DND-41 (cell line): ENCODE results near the gene MAP3K12.

ENCODE experiments used
- ATAC-seq: fragments of 200-7000 bp; cut with Tn5 transposase; 3 replicates; pipeline ENCODE4 v1.9.1; 2021; ENCODE audit warnings: low read depth; ENCODE audit not compliant: insufficient read depth
- DNase-seq: peaks from one replicate; pipeline ENCODE4 v3.0.0-alpha.2; 2020
- H2AFZ ChIP-seq: 2 replicates; pipeline ENCODE4 v1.6.0; 2012; ENCODE audit warnings: low read depth, low read length
- H3K27ac ChIP-seq: 2 replicates; pipeline ENCODE4 v1.5.1; 2012; ENCODE audit warnings: low read length, inconsistent platforms
- H3K27me3 ChIP-seq: fragments of 200-600 bp; sonication (generic); 2 replicates; pipeline ENCODE4 v1.6.0; 2012; ENCODE audit warnings: low read length, mild to moderate bottlenecking, inconsistent platforms; ENCODE audit not compliant: insufficient read depth, poor library complexity
- H3K36me3 ChIP-seq: 2 replicates; pipeline ENCODE4 v1.5.1; 2012; ENCODE audit warnings: low read length, inconsistent platforms; ENCODE audit not compliant: insufficient read depth
- H3K4me1 ChIP-seq: 2 replicates; pipeline ENCODE4 v1.5.1; 2012; ENCODE audit warnings: mild to moderate bottlenecking, low read length; ENCODE audit not compliant: insufficient read depth
- H3K4me2 ChIP-seq: 2 replicates; pipeline ENCODE4 v1.6.0; 2012; ENCODE audit warnings: mild to moderate bottlenecking, moderate library complexity, low read length, inconsistent platforms; ENCODE audit not compliant: insufficient read depth
- H3K4me3 ChIP-seq, 2 experiments: fragments of 200-600 bp in 1 of 2; shearing (Covaris generic) in 1 of 2; 2 replicates each; pipeline ENCODE4 v1.5.1; 2012 to 2016; ENCODE audit warnings: inconsistent platforms in 2 of 2, low read length in 2 of 2, mild to moderate bottlenecking in 2 of 2, low read depth in 1 of 2, moderate library complexity in 1 of 2
- H3K79me2 ChIP-seq: 2 replicates; pipeline ENCODE4 v1.6.0; 2012; ENCODE audit warnings: low read length, inconsistent platforms; ENCODE audit not compliant: insufficient read depth
- H3K9ac ChIP-seq: 2 replicates; pipeline ENCODE4 v1.6.0; 2012; ENCODE audit warnings: low read depth, mild to moderate bottlenecking, inconsistent platforms, low read length, moderate library complexity
- H3K9me3 ChIP-seq: 2 replicates; pipeline ENCODE4 v1.5.1; 2012; ENCODE audit warnings: low read length, moderate library complexity, mild to moderate bottlenecking, inconsistent platforms; ENCODE audit not compliant: insufficient read depth, severe bottlenecking
- H4K20me1 ChIP-seq: 2 replicates; pipeline ENCODE4 v1.6.0; 2012; ENCODE audit warnings: low read length; ENCODE audit not compliant: insufficient read depth
- EZH2 ChIP-seq: IDR thresholded peaks from 3 replicates; pipeline ENCODE4 v1.6.1; 2012; ENCODE audit warnings: borderline replicate concordance, low read depth, mild to moderate bottlenecking, moderate library complexity, low read length, inconsistent platforms; ENCODE audit not compliant: severe bottlenecking
- TF ChIP-seq, protein P1 (sequence below): IDR thresholded peaks from 2 replicates; pipeline ENCODE4 v1.5.1; 2012; ENCODE audit warnings: borderline replicate concordance, low read length, moderate library complexity, mild to moderate bottlenecking; ENCODE audit not compliant: poor library complexity, severe bottlenecking; ENCODE audit errors: extremely low read depth

The MAP3K12 gene

DNA sequence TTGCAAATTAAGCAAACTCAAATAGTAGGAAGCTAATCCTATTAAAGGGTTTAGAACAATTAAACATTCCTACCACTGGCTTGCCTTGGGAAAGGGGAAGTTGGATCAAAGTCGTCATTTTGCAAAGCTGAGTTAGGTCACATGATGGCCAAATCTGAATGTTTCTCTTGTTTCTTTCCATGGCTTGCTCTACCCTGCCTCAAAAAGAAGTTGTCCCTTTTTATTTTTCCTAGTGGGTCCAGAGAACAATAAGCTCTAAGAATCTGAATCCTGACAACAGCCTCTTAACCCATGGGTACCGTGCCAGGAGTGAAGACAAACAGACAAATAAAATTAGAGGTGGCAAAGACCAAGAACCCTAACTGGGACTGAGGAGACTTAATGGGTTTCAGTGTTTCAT, 34.2 kb upstream of the MAP3K12 start:
- Histone ChIP-seq H3K79me2 (no peaks in the 10 kb centered on the region), H3K9me3 (no peaks in the 10 kb centered on the region), H3K4me2 (no peak overlapping the region), H3K4me3 (no peak overlapping the region), H4K20me1 (no peaks in the 10 kb centered on the region), H3K27me3 (no peaks in the 10 kb centered on the region), H3K4me1 (no peaks in the 10 kb centered on the region), H3K36me3 (peaks cover 65% of the 10 kb centered on the region), H2AFZ (no peak overlapping the region), H3K9ac (no peak overlapping the region), H3K27ac (no peak overlapping the region)
- TF ChIP-seq, protein P1, sequence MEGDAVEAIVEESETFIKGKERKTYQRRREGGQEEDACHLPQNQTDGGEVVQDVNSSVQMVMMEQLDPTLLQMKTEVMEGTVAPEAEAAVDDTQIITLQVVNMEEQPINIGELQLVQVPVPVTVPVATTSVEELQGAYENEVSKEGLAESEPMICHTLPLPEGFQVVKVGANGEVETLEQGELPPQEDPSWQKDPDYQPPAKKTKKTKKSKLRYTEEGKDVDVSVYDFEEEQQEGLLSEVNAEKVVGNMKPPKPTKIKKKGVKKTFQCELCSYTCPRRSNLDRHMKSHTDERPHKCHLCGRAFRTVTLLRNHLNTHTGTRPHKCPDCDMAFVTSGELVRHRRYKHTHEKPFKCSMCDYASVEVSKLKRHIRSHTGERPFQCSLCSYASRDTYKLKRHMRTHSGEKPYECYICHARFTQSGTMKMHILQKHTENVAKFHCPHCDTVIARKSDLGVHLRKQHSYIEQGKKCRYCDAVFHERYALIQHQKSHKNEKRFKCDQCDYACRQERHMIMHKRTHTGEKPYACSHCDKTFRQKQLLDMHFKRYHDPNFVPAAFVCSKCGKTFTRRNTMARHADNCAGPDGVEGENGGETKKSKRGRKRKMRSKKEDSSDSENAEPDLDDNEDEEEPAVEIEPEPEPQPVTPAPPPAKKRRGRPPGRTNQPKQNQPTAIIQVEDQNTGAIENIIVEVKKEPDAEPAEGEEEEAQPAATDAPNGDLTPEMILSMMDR, result no peak
- no peak for TF ChIP-seq EZH2
- no peak for DNase-seq
- no peak for ATAC-seq

GRCh38 chr12:53532524-53533445, 33.5 kb upstream of the MAP3K12 start:
- no peak overlapping the region for H3K9ac ChIP-seq
- no peaks in the 10 kb centered on the region for H3K27me3 ChIP-seq
- H3K79me2 ChIP-seq, result no peaks in the 10 kb centered on the region
- peaks cover 62% of the 10 kb centered on the region for H3K36me3 ChIP-seq
- H2AFZ ChIP-seq, result no peak overlapping the region
- no peak overlapping the region for H3K27ac ChIP-seq
- ATAC-seq (no peak), DNase-seq (no peak)
- H4K20me1 ChIP-seq, result no peaks in the 10 kb centered on the region
- TF ChIP-seq, protein P1, result no peak
- no peak for TF ChIP-seq EZH2
- H3K4me2 ChIP-seq, result no peak overlapping the region
- H3K9me3 ChIP-seq, result no peaks in the 10 kb centered on the region
- H3K4me3 ChIP-seq, result no peak overlapping the region
- H3K4me1 ChIP-seq, result no peaks in the 10 kb centered on the region

- no peaks in the 10 kb centered on the region for H4K20me1 ChIP-seq
- H3K36me3 ChIP-seq, result peaks cover 56% of the 10 kb centered on the region
- H3K4me1 ChIP-seq, result no peaks in the 10 kb centered on the region
- H3K27ac ChIP-seq, result no peak overlapping the region
- H3K27me3 ChIP-seq, result no peaks in the 10 kb centered on the region
- H3K9me3 ChIP-seq, result no peaks in the 10 kb centered on the region
- ATAC-seq (no peak), DNase-seq (no peak)
- TF ChIP-seq, protein P1, result no peak
- no peak for TF ChIP-seq EZH2
- no peak overlapping the region for H2AFZ ChIP-seq
- H3K9ac ChIP-seq, result no peak overlapping the region
- no peak overlapping the region for H3K4me3 ChIP-seq
- no peak overlapping the region for H3K4me2 ChIP-seq
- no peaks in the 10 kb centered on the region for H3K79me2 ChIP-seq
Observed at GRCh38 chr12:53532021-53532420, 32.8 kb upstream of the MAP3K12 start.
